ENCODE results near the gene NTRK3. TPM values are rescaled to one million over a fixed set of nuclear protein-coding genes. Genes with fewer than 3 reads are reported as not detected.

The NTRK3 gene
- total RNA-seq, 1 donor from 2014 or later: 3.5 TPM

GRCh38 chr15:87907676-87908446, 348.7 kb downstream of the NTRK3 start:
- intact Hi-C loops (cut with DNase I): no loop called here
- Histone ChIP-seq H3K27ac (no peak overlapping the region), H3K9me3 (no peaks in the 10 kb centered on the region), H3K4me3 (no peak overlapping the region), H3K27me3 (ENCODE audit: low read depth) (no peaks in the 10 kb centered on the region), H3K4me1 (no peaks in the 10 kb centered on the region), H3K36me3 (no peaks in the 10 kb centered on the region)
- no peak for DNase-seq
- ATAC-seq: no peak
- TF ChIP-seq, protein P1, sequence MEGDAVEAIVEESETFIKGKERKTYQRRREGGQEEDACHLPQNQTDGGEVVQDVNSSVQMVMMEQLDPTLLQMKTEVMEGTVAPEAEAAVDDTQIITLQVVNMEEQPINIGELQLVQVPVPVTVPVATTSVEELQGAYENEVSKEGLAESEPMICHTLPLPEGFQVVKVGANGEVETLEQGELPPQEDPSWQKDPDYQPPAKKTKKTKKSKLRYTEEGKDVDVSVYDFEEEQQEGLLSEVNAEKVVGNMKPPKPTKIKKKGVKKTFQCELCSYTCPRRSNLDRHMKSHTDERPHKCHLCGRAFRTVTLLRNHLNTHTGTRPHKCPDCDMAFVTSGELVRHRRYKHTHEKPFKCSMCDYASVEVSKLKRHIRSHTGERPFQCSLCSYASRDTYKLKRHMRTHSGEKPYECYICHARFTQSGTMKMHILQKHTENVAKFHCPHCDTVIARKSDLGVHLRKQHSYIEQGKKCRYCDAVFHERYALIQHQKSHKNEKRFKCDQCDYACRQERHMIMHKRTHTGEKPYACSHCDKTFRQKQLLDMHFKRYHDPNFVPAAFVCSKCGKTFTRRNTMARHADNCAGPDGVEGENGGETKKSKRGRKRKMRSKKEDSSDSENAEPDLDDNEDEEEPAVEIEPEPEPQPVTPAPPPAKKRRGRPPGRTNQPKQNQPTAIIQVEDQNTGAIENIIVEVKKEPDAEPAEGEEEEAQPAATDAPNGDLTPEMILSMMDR (IDR thresholded peaks at IDR 0.05): no peak

- intact Hi-C loops (cut with DNase I): no loop called here
- ATAC-seq: no peak
- Histone ChIP-seq H3K9me3 (no peaks in the 10 kb centered on the region), H3K27me3 (ENCODE audit: low read depth) (no peaks in the 10 kb centered on the region), H3K4me1 (no peaks in the 10 kb centered on the region), H3K4me3 (no peak overlapping the region), H3K36me3 (no peaks in the 10 kb centered on the region), H3K27ac (no peak overlapping the region)
- no peak for DNase-seq
- TF ChIP-seq, protein P1 (IDR thresholded peaks at IDR 0.05): no peak
Measured at GRCh38 chr15:87906444-87906843, 350.1 kb downstream of the NTRK3 start.

GRCh38 chr15:87902772-87903426, 353.6 kb downstream of the NTRK3 start:
- ATAC-seq (peak; percentile 61 to 72), DNase-seq (no peak)
- intact Hi-C loops (cut with DNase I): no loop called here
- no peaks in the 10 kb centered on the region for H3K4me1 ChIP-seq
- no peaks in the 10 kb centered on the region for H3K36me3 ChIP-seq
- TF ChIP-seq, protein P1 (IDR thresholded peaks at IDR 0.05): no peak
- no peak overlapping the region for H3K4me3 ChIP-seq
- no peak overlapping the region for H3K27ac ChIP-seq
- H3K27me3 ChIP-seq (ENCODE audit: low read depth): no peaks in the 10 kb centered on the region
- no peaks in the 10 kb centered on the region for H3K9me3 ChIP-seq

- intact Hi-C loops (cut with DNase I): no loop called here
- Histone ChIP-seq H3K36me3 (no peaks in the 10 kb centered on the region), H3K9me3 (no peaks in the 10 kb centered on the region), H3K4me3 (no peak overlapping the region), H3K4me1 (no peaks in the 10 kb centered on the region), H3K27me3 (ENCODE audit: low read depth) (no peaks in the 10 kb centered on the region), H3K27ac (no peak overlapping the region)
- TF ChIP-seq, protein P1 (IDR thresholded peaks at IDR 0.05): no peak
- DNase-seq (no peak), ATAC-seq (peak in 1 of 2 donors; percentile 40)
Measured at GRCh38 chr15:87901926-87902690, 354.4 kb downstream of the NTRK3 start.

- Histone ChIP-seq H3K9me3 (no peaks in the 10 kb centered on the region), H3K4me1 (no peaks in the 10 kb centered on the region), H3K27ac (no peak overlapping the region), H3K27me3 (ENCODE audit: low read depth) (no peaks in the 10 kb centered on the region), H3K4me3 (no peak overlapping the region), H3K36me3 (no peaks in the 10 kb centered on the region)
- DNase-seq: no peak
- no peak for ATAC-seq
- intact Hi-C loops (cut with DNase I): no loop called here
- TF ChIP-seq, protein P1 (IDR thresholded peaks at IDR 0.05): no peak
Measured at GRCh38 chr15:87901008-87901407, 355.5 kb downstream of the NTRK3 start.

All from lower lobe of right lung (tissue), 2 donors.